ENCODE results near the gene LIN28B. TPM values are rescaled to one million over a fixed set of nuclear protein-coding genes. Genes with fewer than 3 reads are reported as not detected.
"Not testable (repeated sequence)": the region's sequence is repeated elsewhere in the genome, so short reads cannot be mapped to it uniquely, and the experiment has no call there.

Gene LIN28B
- total RNA-seq, 1 donor from 2014 or later: not detected

- DNase-seq (ENCODE audit: low spot score): no peak
Measured at GRCh38 chr6:104955927-104956730, 778 bp upstream of the LIN28B start.

GRCh38 chr6:104957301-104958177, 632 bp downstream of the LIN28B start:
- no peak for DNase-seq (ENCODE audit: low spot score)

GRCh38 chr6:104958178-104959025, 1.5 kb downstream of the LIN28B start:
- no peak for DNase-seq (ENCODE audit: low spot score)

- no peak for DNase-seq (ENCODE audit: low spot score)
Measured at GRCh38 chr6:104959026-104959858, 2.3 kb downstream of the LIN28B start.

- DNase-seq (ENCODE audit: low spot score): no peak
Measured at GRCh38 chr6:104969108-104969507, 12.2 kb downstream of the LIN28B start.

- DNase-seq (ENCODE audit: low spot score): no peak
Measured at GRCh38 chr6:104969785-104970581, 13.1 kb downstream of the LIN28B start.

- DNase-seq (ENCODE audit: low spot score): no peak
Measured at GRCh38 chr6:104973404-104973803, 16.5 kb downstream of the LIN28B start.

GRCh38 chr6:104983296-104983695, 26.4 kb downstream of the LIN28B start:
- DNase-seq (ENCODE audit: low spot score): no peak

- no peak for DNase-seq (ENCODE audit: low spot score)
Measured at GRCh38 chr6:104983776-104984175, 26.9 kb downstream of the LIN28B start.

- DNase-seq (ENCODE audit: low spot score): no peak
Measured at GRCh38 chr6:104984831-104985230, 27.9 kb downstream of the LIN28B start.

- not testable (repeated sequence) for DNase-seq (ENCODE audit: low spot score)
Measured at GRCh38 chr6:104985875-104986274, 29.0 kb downstream of the LIN28B start.

- no peak for DNase-seq (ENCODE audit: low spot score)
Measured at GRCh38 chr6:104986625-104987024, 29.7 kb downstream of the LIN28B start.

GRCh38 chr6:104987218-104987617, 30.3 kb downstream of the LIN28B start:
- DNase-seq (ENCODE audit: low spot score): no peak

- DNase-seq (ENCODE audit: low spot score): no peak
Measured at GRCh38 chr6:104990085-104990484, 33.2 kb downstream of the LIN28B start.

GRCh38 chr6:104991062-104991461, 34.2 kb downstream of the LIN28B start:
- DNase-seq (ENCODE audit: low spot score): not testable (repeated sequence)

GRCh38 chr6:104993576-104993975, 36.7 kb downstream of the LIN28B start:
- not testable (repeated sequence) for DNase-seq (ENCODE audit: low spot score)

GRCh38 chr6:104995989-104996617, 39.2 kb downstream of the LIN28B start:
- no peak for DNase-seq (ENCODE audit: low spot score)

- DNase-seq (ENCODE audit: low spot score): no peak
Measured at GRCh38 chr6:105001063-105001462, 44.2 kb downstream of the LIN28B start.

- no peak for DNase-seq (ENCODE audit: low spot score)
Measured at GRCh38 chr6:105001906-105002305, 45.0 kb downstream of the LIN28B start.

Data from mesenteric fat pad (tissue), 1 donor.